Erythroblast (primary cell): ENCODE results near the gene TEX10.

ENCODE experiments used
- GATA1 ChIP-seq: IDR thresholded peaks from 2 replicates; pipeline ENCODE4 v1.6.1; 2011; ENCODE audit warnings: low read depth, mild to moderate bottlenecking, control low read depth, low read length, moderate library complexity
- POLR2A ChIP-seq: IDR thresholded peaks from 2 replicates; pipeline ENCODE4 v1.6.1; 2011; ENCODE audit warnings: mild to moderate bottlenecking, low read length

GRCh38 chr9:100290714-100291113, 62.0 kb downstream of the TEX10 start:
- no peak for TF ChIP-seq POLR2A
- no peak for TF ChIP-seq GATA1
